GM04504 (cell line): ENCODE measurements around the gene RBM20.

Experiments
- DNase-seq: peaks from one replicate; pipeline ENCODE4 v3.0.0-alpha.2; 2012; ENCODE audit warnings: low read depth

RBM20 gene

GRCh38 chr10:110737886-110738634 lies 93.9 kb downstream of the RBM20 start:
- DNase-seq = no peak

- DNase-seq = no peak
These were observed 95.7 kb downstream of the RBM20 start for GRCh38 chr10:110739811-110740271.

- DNase-seq = no peak
These were observed 98.7 kb downstream of the RBM20 start for GRCh38 chr10:110742801-110743200.

GRCh38 chr10:110744782-110745181 lies 100.6 kb downstream of the RBM20 start:
- no peak for DNase-seq

GRCh38 chr10:110746254-110746826 lies 102.2 kb downstream of the RBM20 start:
- peak; percentile 47 for DNase-seq

GRCh38 chr10:110746969-110747608 lies 103.0 kb downstream of the RBM20 start:
- DNase-seq = no peak

- DNase-seq = no peak
These were observed 103.7 kb downstream of the RBM20 start for GRCh38 chr10:110747609-110748464.

- DNase-seq = no peak
These were observed 104.8 kb downstream of the RBM20 start for GRCh38 chr10:110748970-110749369.

- DNase-seq = no peak
These were observed 106.8 kb downstream of the RBM20 start for GRCh38 chr10:110750931-110751330.

GRCh38 chr10:110751850-110752249 lies 107.7 kb downstream of the RBM20 start:
- no peak for DNase-seq

GRCh38 chr10:110753462-110753861 lies 109.3 kb downstream of the RBM20 start:
- no peak for DNase-seq

- DNase-seq = no peak
These were observed 110.4 kb downstream of the RBM20 start for GRCh38 chr10:110754375-110755105.

GRCh38 chr10:110755781-110756180 lies 111.6 kb downstream of the RBM20 start:
- DNase-seq = no peak

- no peak for DNase-seq
These were observed 112.7 kb downstream of the RBM20 start for GRCh38 chr10:110756876-110757275.

- no peak for DNase-seq
These were observed 113.5 kb downstream of the RBM20 start for GRCh38 chr10:110757586-110757985.

- DNase-seq = no peak
These were observed 114.1 kb downstream of the RBM20 start for GRCh38 chr10:110758128-110758765.

GRCh38 chr10:110758898-110759297 lies 114.8 kb downstream of the RBM20 start:
- no peak for DNase-seq

- DNase-seq = no peak
These were observed 115.4 kb downstream of the RBM20 start for GRCh38 chr10:110759523-110759922.

- no peak for DNase-seq
These were observed 118.1 kb downstream of the RBM20 start for GRCh38 chr10:110762109-110762848.

GRCh38 chr10:110762849-110763211 lies 118.7 kb downstream of the RBM20 start:
- no peak for DNase-seq
